Astrocyte of the cerebellum (primary cell): ENCODE results near the gene ZNF841.
A peak's percentile ranks its signal among the peaks of the same experiment; 100 is the strongest.
"Not testable (repeated sequence)": the region's sequence is repeated elsewhere in the genome, so short reads cannot be mapped to it uniquely, and the experiment has no call there.

Experiments
- DNase-seq: peaks from one replicate; pipeline ENCODE4 v3.0.0-alpha.2; 2011; ENCODE audit warnings: low read depth
- H3K4me3 ChIP-seq: 2 replicates; pipeline ENCODE4 v1.5.1; 2011; ENCODE audit warnings: mild to moderate bottlenecking, low read depth, low read length, moderate library complexity
- in situ Hi-C: cut with HindIII; loops from 2 replicates; pipeline ENCODE4 v1.10.0; 2017; ENCODE audit warnings: low sequenced_read_pairs
- TF ChIP-seq, protein P1 (sequence below): IDR thresholded peaks from 2 replicates; pipeline ENCODE4 v1.5.1; 2012; ENCODE audit warnings: low read length, low read depth, moderate library complexity, mild to moderate bottlenecking; ENCODE audit errors: missing control alignments

The ZNF841 gene

DNA sequence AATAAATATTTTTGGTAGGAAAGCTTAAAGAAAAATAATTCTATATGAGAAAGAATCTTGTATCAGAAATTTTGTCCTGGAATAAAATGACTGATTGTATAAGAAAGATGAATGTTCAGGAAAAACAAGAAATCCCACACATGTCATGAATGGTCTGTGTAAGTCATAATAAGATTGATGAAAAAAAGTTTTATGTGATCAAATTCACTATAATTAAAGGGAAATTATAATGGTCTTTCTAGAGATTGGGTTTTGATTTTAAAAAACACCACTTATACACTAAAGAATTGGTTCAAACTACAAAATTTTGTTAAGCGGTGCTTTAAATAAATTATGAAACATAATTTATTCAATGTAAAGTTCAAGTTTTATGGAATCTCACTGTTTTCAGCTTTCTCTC lies 7.2 kb upstream of the ZNF841 start:
- no peak overlapping the region for H3K4me3 ChIP-seq
- no peak for DNase-seq
- TF ChIP-seq, protein P1, sequence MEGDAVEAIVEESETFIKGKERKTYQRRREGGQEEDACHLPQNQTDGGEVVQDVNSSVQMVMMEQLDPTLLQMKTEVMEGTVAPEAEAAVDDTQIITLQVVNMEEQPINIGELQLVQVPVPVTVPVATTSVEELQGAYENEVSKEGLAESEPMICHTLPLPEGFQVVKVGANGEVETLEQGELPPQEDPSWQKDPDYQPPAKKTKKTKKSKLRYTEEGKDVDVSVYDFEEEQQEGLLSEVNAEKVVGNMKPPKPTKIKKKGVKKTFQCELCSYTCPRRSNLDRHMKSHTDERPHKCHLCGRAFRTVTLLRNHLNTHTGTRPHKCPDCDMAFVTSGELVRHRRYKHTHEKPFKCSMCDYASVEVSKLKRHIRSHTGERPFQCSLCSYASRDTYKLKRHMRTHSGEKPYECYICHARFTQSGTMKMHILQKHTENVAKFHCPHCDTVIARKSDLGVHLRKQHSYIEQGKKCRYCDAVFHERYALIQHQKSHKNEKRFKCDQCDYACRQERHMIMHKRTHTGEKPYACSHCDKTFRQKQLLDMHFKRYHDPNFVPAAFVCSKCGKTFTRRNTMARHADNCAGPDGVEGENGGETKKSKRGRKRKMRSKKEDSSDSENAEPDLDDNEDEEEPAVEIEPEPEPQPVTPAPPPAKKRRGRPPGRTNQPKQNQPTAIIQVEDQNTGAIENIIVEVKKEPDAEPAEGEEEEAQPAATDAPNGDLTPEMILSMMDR: no peak
- in situ Hi-C loops: no loop called here

DNA sequence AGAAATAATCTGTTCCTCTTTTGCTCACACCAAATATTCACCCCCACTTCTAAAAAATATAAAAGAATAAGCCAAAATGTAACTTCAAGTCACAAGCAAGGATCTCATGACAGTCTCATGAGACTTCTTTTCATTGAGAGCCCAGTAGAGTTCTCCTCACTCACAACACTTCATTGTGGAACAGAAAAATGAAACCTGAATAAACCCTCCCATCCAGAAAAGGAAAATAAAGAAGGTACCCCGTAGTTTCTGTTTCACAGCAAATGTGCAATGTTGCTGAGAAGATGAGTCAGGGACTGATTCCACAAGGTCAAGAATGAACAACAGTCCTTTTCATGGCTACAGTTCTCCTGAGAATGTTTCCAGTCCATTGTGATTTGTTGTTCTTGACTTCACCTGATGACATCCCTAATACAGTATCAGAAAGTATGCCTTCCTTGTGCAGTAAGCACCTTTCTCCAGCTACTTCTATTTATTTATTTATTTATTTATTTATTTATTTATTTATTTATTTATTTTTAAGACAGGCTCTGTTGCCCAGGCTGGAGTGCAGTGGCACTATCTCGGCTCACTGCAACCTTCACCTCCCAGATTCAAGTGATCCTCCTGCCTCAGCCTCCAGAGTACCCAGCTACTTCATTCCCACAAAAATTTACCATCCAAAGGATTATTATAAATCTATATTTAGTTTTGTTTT lies 6.4 kb upstream of the ZNF841 start:
- DNase-seq: no peak
- TF ChIP-seq, protein P1: no peak
- in situ Hi-C loops: no loop called here

DNA sequence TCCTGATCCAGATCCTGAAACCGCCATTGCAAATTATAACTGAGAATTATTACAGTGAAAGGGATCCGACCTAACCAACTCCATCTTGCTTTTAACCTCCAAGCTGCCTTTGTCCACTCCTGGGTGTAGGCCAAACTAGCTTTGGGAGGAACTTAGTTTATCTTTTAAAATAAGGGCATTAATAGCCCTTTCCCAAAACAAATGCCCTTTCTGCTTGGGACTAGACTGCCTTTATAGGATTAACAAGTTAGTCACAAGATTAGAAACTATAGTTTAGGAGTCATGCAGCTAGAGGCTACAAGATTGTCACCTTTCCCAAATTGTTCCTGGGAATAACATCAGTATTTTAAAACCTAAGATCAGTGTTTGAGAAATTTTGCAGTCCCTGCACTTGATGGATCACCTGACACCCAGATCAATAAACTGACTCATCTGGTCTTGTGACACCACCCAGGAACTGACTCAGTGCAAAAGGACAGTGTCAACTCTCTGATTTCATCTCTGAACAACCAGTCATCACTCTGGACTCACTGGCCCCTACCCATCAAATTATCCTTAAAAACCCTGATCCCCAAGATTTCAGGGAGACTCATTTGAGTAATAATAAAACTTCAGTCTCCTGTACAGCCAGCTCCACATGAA lies 4.1 kb upstream of the ZNF841 start:
- in situ Hi-C loops: no loop called here
- TF ChIP-seq, protein P1: no peak
- no peak overlapping the region for H3K4me3 ChIP-seq
- no peak for DNase-seq

More for the DNA sequence above, 6.4 kb upstream of the ZNF841 start:
- H3K4me3 ChIP-seq: no peak overlapping the region

DNA sequence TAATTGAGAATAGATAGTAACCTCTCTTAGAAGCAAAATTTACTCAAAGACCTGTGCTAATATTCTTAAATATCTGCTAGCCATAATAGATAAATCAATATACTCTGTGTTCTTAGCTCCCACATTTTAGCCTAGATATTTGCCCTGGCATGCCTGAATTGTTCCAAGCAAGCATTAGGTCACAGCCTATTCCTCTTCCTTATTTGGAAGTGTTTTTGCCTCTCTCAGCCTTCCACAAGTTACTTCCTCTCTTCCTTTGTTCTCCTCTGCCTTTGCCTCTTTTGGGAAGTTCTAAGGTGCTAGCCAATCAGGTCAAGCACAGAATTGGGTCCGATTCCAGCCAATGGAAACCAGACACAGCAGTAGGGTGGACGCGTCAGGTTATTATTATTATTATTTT lies 851 bp upstream of the ZNF841 start:
- DNase-seq, in situ Hi-C loops, H3K4me3 ChIP-seq: not testable (repeated sequence)

DNA sequence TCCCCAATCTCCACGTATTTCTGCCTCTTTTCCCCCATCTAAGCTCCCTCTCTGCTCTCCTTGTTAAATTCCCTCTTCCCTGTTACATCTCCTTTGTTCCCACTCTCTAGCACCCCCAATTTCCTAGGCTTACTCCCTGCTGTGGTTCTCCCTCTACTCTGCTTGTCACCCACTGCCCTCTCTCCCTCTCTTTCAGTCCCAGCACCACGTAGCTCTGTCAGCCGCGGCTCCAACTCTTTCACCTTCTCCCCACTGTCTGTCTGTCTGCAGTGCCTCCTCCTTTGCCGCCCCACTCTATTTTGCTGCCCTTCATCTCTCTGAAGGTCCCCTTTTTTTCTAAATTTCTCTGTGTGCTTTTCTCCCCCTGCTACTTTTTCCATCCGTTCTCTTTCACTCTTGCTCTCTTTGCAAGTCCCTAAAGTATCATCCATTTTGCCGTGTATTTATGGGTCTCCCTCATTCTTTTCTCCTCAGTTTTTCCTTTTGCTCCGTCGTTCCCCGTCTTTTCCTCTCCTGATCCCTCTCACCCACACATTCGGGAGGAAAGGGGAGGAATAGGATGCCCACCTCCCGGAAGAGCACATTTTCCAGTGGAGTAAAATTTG lies 937 bp downstream of the ZNF841 start:
- H3K4me3 ChIP-seq: peak overlapping the region; percentile 99
- in situ Hi-C loops: no loop called here
- TF ChIP-seq, protein P1: no peak
- DNase-seq: no peak

DNA sequence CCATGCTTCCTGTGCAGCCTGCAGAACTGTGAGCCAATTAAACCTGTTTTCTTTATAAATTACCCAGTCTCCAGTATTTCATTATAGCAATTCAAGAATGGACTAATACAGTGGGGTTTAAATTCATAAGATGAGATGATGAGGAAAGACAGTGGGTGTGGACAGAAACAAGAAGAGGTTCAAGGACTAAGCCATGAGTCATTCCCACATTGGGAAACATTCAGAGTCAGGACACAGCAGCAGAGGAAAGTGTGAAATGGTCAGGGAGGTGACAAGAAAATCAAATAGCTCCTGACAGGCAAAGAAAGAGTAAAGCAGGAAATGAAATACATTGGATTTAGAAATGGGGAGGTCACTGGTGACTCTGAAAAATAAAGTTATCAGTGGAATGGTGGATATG lies 9.1 kb downstream of the ZNF841 start:
- TF ChIP-seq, protein P1: no peak
- no peak for DNase-seq
- no peak overlapping the region for H3K4me3 ChIP-seq
- in situ Hi-C loops: no loop called here

DNA sequence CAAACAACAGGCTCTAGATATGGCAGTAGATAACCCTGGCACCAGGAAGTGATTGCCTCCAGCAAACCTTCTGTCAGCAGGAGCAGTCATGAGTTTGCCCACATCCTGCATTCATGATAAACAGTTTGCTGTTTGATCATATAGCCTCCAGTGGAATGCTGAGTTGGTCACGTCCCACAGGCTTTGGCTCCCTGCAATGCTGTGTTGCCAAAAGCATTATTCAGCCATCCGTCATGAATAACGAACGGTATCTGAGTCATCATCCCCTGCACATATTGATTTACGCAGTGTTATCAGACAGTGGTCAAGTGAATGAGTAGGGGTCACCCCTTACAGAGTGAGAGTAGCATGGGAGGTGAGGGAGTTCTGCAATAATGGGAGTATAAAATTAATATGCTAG lies 25.1 kb downstream of the ZNF841 start:
- in situ Hi-C loops: no loop called here
- TF ChIP-seq, protein P1: no peak
- DNase-seq: no peak
- no peak overlapping the region for H3K4me3 ChIP-seq
